ENCODE measurements around the gene TRMT11. TPM values are rescaled to one million over a fixed set of nuclear protein-coding genes. Genes with fewer than 3 reads are reported as not detected.

The TRMT11 gene
- total RNA-seq: 14.1 and 14.6 TPM in 2 replicates

DNA sequence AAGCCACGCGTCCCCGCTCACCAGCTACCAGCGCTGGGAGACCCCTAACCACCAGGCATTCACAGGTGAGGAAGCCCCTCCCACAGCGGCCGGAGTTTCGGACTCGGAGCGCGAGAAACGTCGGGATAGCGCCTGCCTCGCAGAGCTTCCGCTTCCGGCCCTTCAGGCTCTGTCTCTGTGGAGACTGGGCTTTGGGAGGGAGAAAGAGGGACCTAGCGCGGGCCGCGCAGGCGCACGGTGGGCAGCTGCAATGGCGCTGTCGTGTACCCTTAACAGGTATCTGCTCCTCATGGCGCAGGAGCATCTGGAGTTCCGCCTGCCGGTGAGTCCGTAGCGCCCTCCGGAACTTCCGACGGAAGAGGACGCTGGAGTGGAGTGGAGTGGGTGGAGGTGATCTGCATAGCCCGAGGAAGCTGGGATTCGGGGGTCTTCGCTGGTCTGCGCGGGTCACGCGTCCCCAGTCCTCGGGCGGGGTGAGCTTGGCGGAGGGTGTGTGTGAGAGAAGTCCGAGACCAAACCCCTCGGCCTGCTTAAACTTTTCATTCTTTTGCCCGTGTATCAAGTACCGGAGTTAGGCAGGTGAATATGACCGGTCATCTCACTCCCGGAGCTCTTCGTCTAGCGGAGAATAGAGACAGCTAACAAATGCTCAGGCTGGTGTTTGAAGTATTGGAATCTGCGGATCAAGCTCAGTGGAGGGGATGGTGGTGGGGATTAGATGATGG, at the start of gene TRMT11:
Gene TRMT11, plus strand, starts transcription at position 240 of the 725 bp plus-strand sequence. Its CDS starts 11 bp downstream, at position 251.

DNA sequence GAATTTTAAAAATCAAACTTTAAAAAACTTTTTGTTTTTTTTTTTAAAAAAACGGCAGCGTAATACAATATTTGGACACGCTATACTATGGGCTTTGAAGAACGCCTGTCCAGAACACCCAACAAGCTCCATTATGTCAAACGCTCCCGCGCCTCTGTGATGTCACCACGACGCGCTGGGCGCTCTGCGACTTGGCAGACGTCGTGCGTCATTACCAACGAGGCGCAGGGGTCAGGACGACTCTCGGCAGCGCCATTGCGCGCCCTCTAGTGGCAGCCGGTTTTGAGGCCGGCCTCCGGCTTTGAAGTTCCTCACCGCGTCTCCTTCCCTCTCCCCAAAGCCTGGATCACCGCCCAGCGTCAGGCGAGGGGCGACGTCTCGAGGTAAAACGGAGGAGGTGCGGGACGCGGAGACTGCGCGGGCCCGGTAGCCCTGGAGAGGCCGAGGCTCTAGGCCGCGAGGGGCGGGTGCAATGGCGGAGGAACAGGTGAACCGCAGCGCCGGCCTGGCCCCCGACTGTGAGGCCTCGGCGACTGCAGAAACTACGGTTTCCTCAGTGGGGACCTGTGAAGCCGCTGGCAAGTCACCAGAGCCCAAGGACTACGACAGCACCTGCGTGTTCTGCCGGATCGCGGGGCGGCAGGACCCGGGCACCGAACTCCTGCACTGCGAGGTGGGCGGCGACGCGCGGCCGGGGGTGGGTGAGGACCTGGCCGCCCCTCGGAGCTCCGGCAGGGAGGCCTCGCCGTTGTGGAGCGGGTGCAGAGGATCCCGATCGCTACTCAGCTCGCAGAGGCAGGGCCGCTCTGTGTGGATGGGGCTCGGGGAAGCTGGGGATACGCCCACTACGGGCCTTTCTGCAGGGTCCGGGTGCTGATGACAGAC, 29.6 kb upstream of the TRMT11 start, which contains the start of gene HINT3:
Gene HINT3, plus strand, starts transcription at position 265 of the 885 bp plus-strand sequence. Its CDS starts 208 bp downstream, at position 473.

Other genes with a start within 250 kb of the TRMT11 start
- gene HEY2, start 236.9 kb upstream of the TRMT11 start, total RNA-seq: not detected in 2 replicates
- 10.6 and 16.7 TPM in 2 replicates for gene NCOA7, start 195.6 kb upstream of the TRMT11 start, total RNA-seq
- gene HINT3, start 29.8 kb upstream of the TRMT11 start, total RNA-seq: 11.0 and 14.4 TPM in 2 replicates

Measured in epithelial cell of alveolus of lung (primary cell).